AML-193 (cell line): ENCODE data around the gene DNASE1L1.

ENCODE experiments used
- DNase-seq, 2 experiments: peaks; one replicate each; lab custom pipeline; 2025; lab: John Stamatoyannopoulos, UW

Gene DNASE1L1

GRCh38 chrX:154436374-154436982 lies 27.4 kb upstream of the DNASE1L1 start:
- no peak for DNase-seq

GRCh38 chrX:154435171-154435733 lies 26.2 kb upstream of the DNASE1L1 start:
- no peak for DNase-seq

- DNase-seq, result no peak
Observed at GRCh38 chrX:154434394-154435168, 25.5 kb upstream of the DNASE1L1 start.

GRCh38 chrX:154433605-154434004 lies 24.6 kb upstream of the DNASE1L1 start:
- no peak for DNase-seq

GRCh38 chrX:154432210-154432609 lies 23.2 kb upstream of the DNASE1L1 start:
- no peak for DNase-seq

GRCh38 chrX:154431341-154431740 lies 22.3 kb upstream of the DNASE1L1 start:
- no peak for DNase-seq

- DNase-seq, result peak; percentile 44 to 47
Observed at GRCh38 chrX:154430916-154431315, 21.9 kb upstream of the DNASE1L1 start.

GRCh38 chrX:154430479-154430878 lies 21.4 kb upstream of the DNASE1L1 start:
- DNase-seq, result no peak

GRCh38 chrX:154429711-154430110 lies 20.7 kb upstream of the DNASE1L1 start:
- no peak for DNase-seq

- peak; percentile 74 to 76 for DNase-seq
Observed at GRCh38 chrX:154428176-154429171, 19.4 kb upstream of the DNASE1L1 start, which contains the start of gene ATP6AP1. Gene ATP6AP1 (plus strand): TSS chrX:154428677. CDS start chrX:154428693, 16 bp downstream.

GRCh38 chrX:154426916-154427770 lies 18.1 kb upstream of the DNASE1L1 start:
- DNase-seq, result no peak

GRCh38 chrX:154420402-154420756 lies 11.3 kb upstream of the DNASE1L1 start:
- no peak for DNase-seq

GRCh38 chrX:154419688-154420401 lies 10.8 kb upstream of the DNASE1L1 start:
- no peak for DNase-seq

- no peak for DNase-seq
Observed at GRCh38 chrX:154419189-154419588, 10.1 kb upstream of the DNASE1L1 start.

- DNase-seq, result no peak
Observed at GRCh38 chrX:154417157-154417556, 8.1 kb upstream of the DNASE1L1 start.

- no peak for DNase-seq
Observed at GRCh38 chrX:154413142-154413541, 4.1 kb upstream of the DNASE1L1 start.

- DNase-seq, result peak; percentile 55 to 60
Observed at GRCh38 chrX:154412468-154412867, 3.4 kb upstream of the DNASE1L1 start.

- DNase-seq, result peak in 1 of 2 experiments; percentile 18
Observed at GRCh38 chrX:154411981-154412340, 2.9 kb upstream of the DNASE1L1 start.

- no peak for DNase-seq
Observed at GRCh38 chrX:154408659-154409221, 314 bp downstream of the DNASE1L1 start.

- no peak for DNase-seq
Observed at GRCh38 chrX:154404625-154405192, 4.3 kb downstream of the DNASE1L1 start.
